MM.1S (cell line): ENCODE measurements around the gene HOOK2.

Experiments used
- EZH2 ChIP-seq: fragments of 300-600 bp; sonication (generic); optimal IDR thresholded peaks from 2 replicates; pipeline ENCODE3; 2017; ENCODE audit warnings: low read depth, mild to moderate bottlenecking, antibody characterized with exemption, low read length, mixed read lengths
- EZH2phosphoT487 ChIP-seq: fragments of 300-600 bp; sonication (generic); IDR thresholded peaks from 2 replicates; pipeline ENCODE4 v1.6.1; 2018; ENCODE audit warnings: antibody characterized with exemption, low read length
- TF ChIP-seq, protein P1 (sequence below): fragments of 300-600 bp; sonication (generic); IDR thresholded peaks from 2 replicates; pipeline ENCODE4 v1.5.1; 2016; ENCODE audit warnings: antibody characterized with exemption, low read length, mixed read lengths

GRCh38 chr19:12720851-12721655, 54.3 kb downstream of the HOOK2 start:
- TF ChIP-seq, protein P1, sequence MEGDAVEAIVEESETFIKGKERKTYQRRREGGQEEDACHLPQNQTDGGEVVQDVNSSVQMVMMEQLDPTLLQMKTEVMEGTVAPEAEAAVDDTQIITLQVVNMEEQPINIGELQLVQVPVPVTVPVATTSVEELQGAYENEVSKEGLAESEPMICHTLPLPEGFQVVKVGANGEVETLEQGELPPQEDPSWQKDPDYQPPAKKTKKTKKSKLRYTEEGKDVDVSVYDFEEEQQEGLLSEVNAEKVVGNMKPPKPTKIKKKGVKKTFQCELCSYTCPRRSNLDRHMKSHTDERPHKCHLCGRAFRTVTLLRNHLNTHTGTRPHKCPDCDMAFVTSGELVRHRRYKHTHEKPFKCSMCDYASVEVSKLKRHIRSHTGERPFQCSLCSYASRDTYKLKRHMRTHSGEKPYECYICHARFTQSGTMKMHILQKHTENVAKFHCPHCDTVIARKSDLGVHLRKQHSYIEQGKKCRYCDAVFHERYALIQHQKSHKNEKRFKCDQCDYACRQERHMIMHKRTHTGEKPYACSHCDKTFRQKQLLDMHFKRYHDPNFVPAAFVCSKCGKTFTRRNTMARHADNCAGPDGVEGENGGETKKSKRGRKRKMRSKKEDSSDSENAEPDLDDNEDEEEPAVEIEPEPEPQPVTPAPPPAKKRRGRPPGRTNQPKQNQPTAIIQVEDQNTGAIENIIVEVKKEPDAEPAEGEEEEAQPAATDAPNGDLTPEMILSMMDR: no peak
- TF ChIP-seq EZH2 (no peak), EZH2phosphoT487 (no peak)
